HL-60 (cell line): Measurements from ENCODE around the gene TRAPPC11.

ENCODE experiments used
- DNase-seq, 2 experiments: peaks; one replicate each; pipeline ENCODE4 v3.0.0-alpha.2; 2010 to 2020; ENCODE audit warnings: low read depth in 1 of 2, low spot score in 1 of 2
- H3K27ac ChIP-seq: fragments of 250-450 bp; sonication (Bioruptor Pico); replicated peaks from 2 replicates; pipeline ENCODE4 v1.5.1; 2020; ENCODE audit warnings: mild to moderate bottlenecking, moderate library complexity
- H3K27me3 ChIP-seq: fragments of 250-450 bp; sonication (Bioruptor Pico); 2 replicates; pipeline ENCODE4 v1.5.1; 2021; ENCODE audit warnings: mild to moderate bottlenecking, moderate library complexity; ENCODE audit not compliant: insufficient read depth, poor library complexity, severe bottlenecking
- H3K4me3 ChIP-seq: replicated peaks from 2 replicates; pipeline ENCODE4 v1.5.1; 2011; ENCODE audit warnings: mild to moderate bottlenecking, control low read depth, low read length; ENCODE audit not compliant: insufficient read depth
- CTCF ChIP-seq: IDR thresholded peaks from one replicate; pipeline ENCODE4 v1.5.1; 2011; ENCODE audit warnings: low read length, control low read depth, inconsistent platforms; ENCODE audit not compliant: insufficient read depth
- GABPA ChIP-seq: IDR thresholded peaks from 2 replicates; pipeline ENCODE4 v1.6.1; 2012; ENCODE audit warnings: low read depth
- POLR2AphosphoS5 ChIP-seq: IDR thresholded peaks from 2 replicates; pipeline ENCODE4 v1.6.1; 2012; ENCODE audit warnings: low read depth
- REST ChIP-seq: IDR thresholded peaks from 2 replicates; pipeline ENCODE4 v1.6.1; 2012; ENCODE audit warnings: low read depth; ENCODE audit not compliant: insufficient replicate concordance
- SPI1 ChIP-seq: IDR thresholded peaks from 2 replicates; pipeline ENCODE4 v1.6.1; 2012; ENCODE audit warnings: low read depth, mild to moderate bottlenecking, borderline replicate concordance

Gene TRAPPC11

GRCh38 chr4:183632689-183633088 is 26.4 kb upstream of the TRAPPC11 start:
- TF ChIP-seq SPI1 (no peak), GABPA (no peak), POLR2AphosphoS5 (no peak), CTCF (no peak), REST (no peak)
- Histone ChIP-seq H3K4me3 (no peak overlapping the region), H3K27ac (no peak overlapping the region), H3K27me3 (no peaks in the 10 kb centered on the region)
- no peak for DNase-seq

GRCh38 chr4:183633476-183634400 is 25.4 kb upstream of the TRAPPC11 start:
- no peak for DNase-seq
- TF ChIP-seq CTCF, result no peak
- TF ChIP-seq REST, result no peak
- TF ChIP-seq POLR2AphosphoS5, result no peak
- no peak for TF ChIP-seq SPI1
- no peak for TF ChIP-seq GABPA

GRCh38 chr4:183635321-183635720 is 23.8 kb upstream of the TRAPPC11 start:
- DNase-seq, result no peak
- Histone ChIP-seq H3K27me3 (no peaks in the 10 kb centered on the region), H3K4me3 (no peak overlapping the region), H3K27ac (no peak overlapping the region)
- TF ChIP-seq GABPA, result no peak
- TF ChIP-seq CTCF, result no peak
- TF ChIP-seq POLR2AphosphoS5, result no peak
- TF ChIP-seq REST, result no peak
- no peak for TF ChIP-seq SPI1

More at GRCh38 chr4:183633476-183634400, 25.4 kb upstream of the TRAPPC11 start:
- no peak overlapping the region for H3K27ac ChIP-seq
- H3K4me3 ChIP-seq, result no peak overlapping the region
- no peaks in the 10 kb centered on the region for H3K27me3 ChIP-seq
